GM18867 (cell line): ENCODE results near the gene TAAR6.
A peak's percentile ranks its signal among the peaks of the same experiment; 100 is the strongest.
"Not testable (repeated sequence)": the region's sequence is repeated elsewhere in the genome, so short reads cannot be mapped to it uniquely, and the experiment has no call there.

Experiments used
- ATAC-seq: cut with Tn5 transposase; IDR thresholded peaks from one replicate; pipeline ENCODE4 v1.9.1; 2021; ENCODE audit warnings: mild to moderate bottlenecking, moderate library complexity; ENCODE audit not compliant: unreplicated experiment

Gene TAAR6

GRCh38 chr6:132589454-132589853 is 19.3 kb downstream of the TAAR6 start, which contains the start of gene TAAR5:
TAAR5 (minus strand) TSS chr6:132589741; CDS start chr6:132589686, 55 bp downstream.
- ATAC-seq: no peak

- no peak for ATAC-seq
These were observed 20.2 kb downstream of the TAAR6 start for GRCh38 chr6:132590362-132590761.

GRCh38 chr6:132592855-132593254 is 22.7 kb downstream of the TAAR6 start:
- ATAC-seq: no peak

- ATAC-seq: no peak
These were observed 26.1 kb downstream of the TAAR6 start for GRCh38 chr6:132596201-132596600.

GRCh38 chr6:132598473-132598872 is 28.4 kb downstream of the TAAR6 start:
- peak; percentile 97 for ATAC-seq

GRCh38 chr6:132600900-132601299 is 30.8 kb downstream of the TAAR6 start:
- ATAC-seq: not testable (repeated sequence)

DNA sequence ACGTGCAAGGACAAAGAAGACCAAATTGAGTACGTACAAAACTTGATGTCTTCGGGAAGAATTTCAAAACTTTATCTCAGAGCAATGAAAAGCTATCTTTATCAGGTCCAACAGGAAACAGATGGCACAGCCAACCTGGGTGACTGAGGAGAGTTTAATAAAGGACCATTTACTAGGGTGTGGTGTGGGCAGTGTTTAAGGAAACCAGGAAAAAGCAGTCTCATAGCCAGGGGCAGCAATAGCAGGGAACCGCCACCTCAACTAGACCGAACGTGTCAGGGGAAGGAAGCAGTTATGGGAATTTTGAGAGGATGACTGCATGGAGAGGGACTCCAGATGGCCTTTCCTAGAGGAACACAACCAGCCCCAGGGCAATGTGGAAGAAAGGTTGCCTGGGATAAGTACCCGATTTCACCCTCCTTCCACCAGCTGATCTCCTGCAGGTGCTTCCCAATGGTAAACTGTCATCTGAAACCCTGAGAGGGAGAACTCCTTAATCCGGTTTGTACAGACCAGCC is 34.6 kb downstream of the TAAR6 start:
- no peak for ATAC-seq

DNA sequence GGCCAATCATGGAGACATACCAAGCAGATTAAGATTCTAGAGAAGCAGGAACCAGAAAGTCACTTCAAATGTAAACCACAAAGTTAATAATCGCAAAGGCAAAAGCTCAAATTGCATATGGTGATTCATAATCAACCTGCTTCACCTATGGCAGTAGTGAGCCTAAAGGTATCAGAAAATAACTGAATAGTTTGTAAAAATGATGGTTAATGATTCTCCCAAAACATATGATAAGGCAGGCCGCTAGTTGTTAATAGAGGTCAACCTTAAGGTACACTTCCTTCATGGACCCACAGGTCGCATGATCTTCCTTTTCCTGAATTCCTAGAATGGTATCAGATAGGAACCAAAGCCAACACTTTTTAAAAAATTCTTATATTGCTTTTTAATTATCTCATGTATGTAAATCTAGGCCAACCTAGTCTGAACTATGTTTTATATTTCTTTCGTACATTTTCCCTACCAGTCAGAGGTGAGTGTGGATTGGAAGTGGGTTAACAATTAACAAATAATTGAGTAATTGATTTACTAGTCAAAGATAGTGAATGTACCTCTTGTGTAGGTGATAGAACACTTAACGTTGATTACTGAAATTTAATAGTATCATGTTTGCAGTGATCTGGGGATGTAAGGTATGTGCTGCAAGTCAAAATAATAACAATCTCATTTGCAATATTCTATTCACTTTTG is 37.6 kb downstream of the TAAR6 start:
- no peak for ATAC-seq

DNA sequence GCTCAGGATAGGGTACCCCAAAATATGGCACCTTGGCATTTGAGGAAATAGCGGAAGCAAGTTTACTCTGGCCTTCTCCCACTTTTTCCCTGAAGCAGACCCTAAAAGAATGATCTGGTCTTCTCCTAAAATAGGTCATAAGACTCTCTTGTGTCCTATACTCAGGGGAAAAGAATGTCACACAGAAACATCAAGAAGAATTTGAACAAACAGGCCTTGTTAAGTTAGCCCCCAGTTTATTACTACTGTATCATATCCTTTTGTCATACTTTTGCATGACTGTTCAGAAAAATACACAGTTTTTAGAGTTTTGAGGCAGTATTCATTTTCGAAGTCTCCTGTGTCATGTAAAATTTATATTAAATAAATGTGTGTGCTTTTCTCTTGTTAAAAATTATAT is 41.5 kb downstream of the TAAR6 start:
- ATAC-seq: no peak

GRCh38 chr6:132612449-132613108 is 42.5 kb downstream of the TAAR6 start:
- peak; percentile 81 for ATAC-seq

- ATAC-seq: peak; percentile 67
These were observed 44.4 kb downstream of the TAAR6 start for GRCh38 chr6:132614554-132614953.

DNA sequence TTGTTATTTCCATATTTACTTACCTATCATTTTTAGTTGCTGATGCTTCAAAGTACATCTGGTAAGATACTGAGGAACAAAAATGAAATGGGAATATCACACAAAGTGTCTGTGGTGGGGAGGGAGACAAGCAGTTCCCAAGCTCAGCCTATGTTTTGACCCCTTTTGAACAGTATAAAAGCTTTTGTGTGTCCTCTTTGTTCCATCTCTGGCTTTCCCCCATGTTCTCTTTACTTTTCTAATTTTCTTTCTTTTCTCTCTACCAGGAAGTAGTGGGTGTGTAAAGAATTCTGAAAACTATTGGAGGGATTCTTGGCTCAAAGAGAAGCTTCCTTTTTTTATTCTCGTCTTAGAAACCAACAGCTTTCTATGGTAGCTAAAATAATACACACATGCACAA is 46.6 kb downstream of the TAAR6 start:
- no peak for ATAC-seq
